GM18867 (cell line): ENCODE results near the gene GFY.

Experiments used
- ATAC-seq: cut with Tn5 transposase; IDR thresholded peaks from one replicate; pipeline ENCODE4 v1.9.1; 2021; ENCODE audit warnings: mild to moderate bottlenecking, moderate library complexity; ENCODE audit not compliant: unreplicated experiment

GFY gene

DNA sequence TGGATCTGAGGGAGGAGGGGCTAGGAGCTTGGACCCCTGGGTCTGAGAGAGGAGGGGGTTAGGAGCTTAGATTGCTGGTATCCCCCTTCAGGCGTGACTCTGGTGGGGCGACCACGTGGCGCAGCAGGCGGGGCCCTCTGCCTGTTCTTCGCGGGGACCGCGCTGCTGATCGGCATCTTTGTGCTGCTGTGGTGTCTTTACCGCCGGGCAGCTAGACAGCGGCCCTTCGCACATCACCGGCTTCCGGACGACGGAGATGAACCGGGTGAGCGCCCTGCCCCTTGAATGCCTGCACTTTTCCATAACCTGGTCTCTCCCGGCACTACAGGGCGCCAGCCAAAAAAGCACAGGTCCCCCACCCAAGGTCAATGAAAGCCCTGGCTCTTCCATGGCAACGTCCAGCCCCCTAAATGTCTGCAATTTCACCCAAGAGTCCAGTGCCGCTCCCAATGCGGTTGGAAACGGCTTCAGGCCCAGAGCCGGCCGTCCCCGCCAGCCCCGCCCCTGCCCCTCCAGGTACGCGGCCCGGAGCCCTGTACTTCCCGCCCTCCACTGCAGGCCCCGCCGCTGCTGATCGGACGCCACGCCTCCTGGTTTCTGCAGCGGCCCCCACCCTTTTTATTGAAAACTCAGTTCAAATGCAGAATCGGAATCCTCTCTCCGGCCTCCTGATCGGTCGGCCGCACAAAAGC, 2.8 kb downstream of the GFY start:
- ATAC-seq: no peak

DNA sequence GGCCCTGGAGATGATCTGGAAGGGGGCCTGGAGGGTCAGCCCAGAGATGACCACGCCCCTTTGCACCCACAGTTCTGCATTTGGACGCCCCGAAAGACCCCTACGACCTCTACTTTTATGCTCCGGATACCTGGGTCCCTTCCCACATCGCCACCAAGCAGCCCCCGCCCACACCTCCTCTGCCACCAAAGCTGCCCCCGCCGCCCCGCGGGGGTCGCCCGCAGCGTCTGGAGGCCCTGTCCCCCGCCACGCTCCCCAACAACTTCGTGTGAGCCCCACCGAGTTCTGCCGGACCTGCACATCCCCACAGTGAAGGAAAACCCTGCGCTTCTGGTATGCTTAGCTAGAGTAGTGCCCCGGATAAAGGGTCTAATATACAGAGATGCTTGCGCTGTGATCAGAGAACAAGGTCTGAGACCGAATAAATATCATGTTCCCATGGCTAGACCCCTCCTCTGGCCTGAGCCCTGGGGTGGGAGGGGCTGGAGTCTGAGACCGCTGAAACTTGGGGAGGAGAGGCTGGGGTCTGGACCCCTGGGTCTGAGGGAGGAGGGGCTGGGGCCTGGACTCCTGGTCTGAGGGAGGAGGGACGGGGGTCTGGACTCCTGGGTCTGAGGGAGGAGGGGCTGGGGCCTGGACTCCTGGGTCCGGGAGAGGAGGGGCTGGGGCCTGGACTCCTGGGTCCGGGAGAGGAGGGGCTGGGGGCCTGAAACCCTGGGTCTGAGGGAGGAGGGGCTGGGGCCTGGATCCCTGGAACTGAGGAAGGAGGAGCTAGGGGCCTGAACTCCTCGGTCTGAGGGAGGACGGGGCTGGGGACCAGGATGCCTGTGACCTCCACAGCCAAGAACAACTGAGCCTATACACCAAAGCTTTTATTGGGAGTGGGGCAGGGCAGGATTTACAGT, 3.6 kb downstream of the GFY start:
- no peak for ATAC-seq

- ATAC-seq: no peak
These were observed 5.0 kb downstream of the GFY start for GRCh38 chr19:49430172-49430677.

DNA sequence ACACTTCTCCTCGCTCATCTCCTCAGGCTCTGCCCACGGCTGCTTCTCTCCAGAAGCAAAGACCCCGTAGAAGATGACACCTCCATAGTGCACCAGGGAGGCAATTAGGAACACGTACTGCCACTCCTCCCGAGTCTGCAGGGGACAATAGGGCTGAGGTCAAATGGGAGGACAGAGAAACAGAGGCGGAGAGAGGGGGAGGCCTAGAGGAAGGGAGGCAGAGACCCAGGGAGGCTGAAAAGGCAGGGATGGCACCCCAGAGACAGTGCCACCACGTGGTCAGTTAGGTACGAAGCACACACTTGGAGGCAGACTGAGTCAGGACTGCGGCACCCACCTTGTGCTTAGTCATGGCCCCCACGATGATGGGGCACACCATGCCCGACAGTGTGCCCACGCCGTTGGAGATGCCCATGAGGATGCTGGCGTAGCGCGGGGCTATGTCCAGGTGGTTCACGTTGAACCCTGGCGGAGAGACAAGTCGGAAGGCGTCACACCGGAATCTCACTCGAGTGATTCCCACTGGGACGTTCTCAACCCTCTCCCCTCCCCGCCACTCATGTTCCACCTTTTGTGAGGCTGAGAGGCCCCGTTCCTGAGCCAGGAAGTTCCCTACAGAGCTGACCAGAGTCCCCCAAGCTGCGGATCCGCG, 5.6 kb downstream of the GFY start:
- no peak for ATAC-seq

GRCh38 chr19:49431330-49431749, 6.2 kb downstream of the GFY start:
- ATAC-seq: no peak

DNA sequence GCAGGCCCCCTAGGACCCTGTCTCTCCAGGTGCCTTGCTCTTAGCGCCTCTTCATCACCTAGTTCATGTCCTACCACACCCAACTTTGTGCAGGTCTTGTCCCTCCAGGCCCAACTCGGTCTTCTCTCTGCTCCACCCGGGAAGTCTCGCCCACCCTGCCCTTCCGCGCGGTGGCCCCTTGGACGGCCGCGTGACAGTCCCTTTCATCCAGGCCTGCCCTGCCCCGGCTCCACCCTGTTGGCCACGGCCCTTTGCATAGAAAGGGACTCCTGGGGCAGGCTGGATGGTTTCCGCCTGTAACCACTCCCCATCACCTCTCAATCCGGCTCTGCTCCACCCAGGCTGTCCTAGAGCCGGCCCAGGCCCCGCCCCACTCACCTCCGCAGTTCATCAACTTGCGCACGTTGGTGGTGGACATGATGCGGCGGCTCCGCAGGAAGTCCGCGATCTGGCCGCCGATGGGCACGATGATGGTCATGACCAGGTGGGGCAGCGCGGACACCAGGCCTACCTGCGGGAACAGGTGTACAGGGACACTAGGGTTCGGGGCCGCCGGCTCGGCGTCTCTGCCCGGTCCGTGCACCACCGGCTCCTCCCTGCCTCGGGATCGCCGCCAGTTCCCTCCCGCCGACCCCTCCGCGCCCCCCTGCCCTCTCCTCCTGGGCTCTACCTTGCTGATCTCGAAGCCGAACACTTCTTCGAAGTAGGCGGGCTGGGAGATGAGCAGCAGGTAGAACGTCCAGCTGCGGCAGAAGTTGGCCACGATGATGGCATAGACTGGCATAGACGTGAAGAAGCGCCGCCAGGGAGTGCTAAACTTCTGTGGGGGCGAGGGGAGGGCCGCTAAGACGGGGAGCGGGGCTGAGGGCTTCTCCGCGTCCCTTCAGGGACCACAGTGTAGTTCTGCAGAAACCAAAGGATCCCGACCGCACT, 7.2 kb downstream of the GFY start:
- no peak for ATAC-seq

DNA sequence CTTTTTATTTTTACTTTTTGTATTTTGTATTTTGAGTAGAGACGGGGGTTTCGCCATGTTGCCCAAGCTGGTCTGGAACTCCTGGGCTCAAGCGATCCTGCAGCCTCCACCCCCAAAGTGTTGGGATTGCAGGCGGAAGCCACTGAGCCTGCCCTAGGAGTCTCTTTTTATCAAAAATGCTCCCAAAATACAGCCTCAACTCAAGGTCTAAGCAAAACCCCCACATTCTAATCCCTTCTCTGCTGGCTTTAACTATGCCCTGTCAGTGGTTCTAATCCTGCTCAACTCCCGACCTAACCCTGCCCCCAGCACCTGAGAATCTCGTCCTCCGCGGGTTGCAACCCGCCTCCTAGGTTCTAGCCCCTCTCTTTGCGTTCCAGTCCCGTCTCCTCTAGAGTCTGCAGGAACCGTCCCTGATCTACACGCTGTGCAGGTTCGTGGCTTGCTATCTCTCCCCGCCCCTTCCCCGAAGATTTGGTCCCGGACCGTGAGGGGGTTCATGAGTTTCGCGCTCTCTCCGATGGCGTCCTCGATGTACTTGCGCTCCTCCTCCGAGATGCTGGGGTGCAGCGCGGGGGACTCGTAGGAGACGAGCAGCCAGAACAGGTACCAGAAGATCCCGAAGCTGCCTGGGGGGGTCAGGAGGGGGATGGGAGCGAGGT, 8.2 kb downstream of the GFY start:
- ATAC-seq: no peak

DNA sequence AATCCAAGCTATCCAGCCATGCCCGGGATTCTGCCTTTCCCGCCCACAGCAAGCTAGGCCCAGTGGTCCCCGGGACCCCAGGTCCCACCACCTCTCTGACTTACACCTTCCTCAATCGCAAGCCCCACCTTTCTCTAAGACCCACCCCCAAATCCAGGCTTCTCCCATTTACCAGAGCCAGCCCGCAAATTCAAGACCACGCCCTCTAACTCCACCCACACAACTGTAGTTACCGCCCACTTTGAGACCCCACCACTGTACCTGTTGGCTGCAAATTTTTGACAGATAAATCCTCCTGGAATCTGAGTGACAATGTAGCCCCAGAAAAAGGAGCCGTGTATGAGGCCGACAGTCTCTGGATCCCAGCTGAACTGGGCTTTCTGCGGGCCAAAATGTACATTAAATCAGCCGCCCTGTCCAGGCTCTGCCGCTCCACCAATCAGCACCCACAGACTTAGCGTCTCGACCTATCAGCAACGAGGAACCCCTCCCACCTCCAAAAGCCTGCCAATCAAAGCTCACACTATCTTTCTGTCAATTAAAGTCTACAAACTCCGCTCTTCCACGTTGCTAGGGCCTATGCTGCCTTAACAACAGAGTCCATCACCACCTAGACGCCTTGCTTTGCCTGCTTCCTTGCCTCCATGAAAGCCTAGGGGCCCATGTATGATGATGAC, 9.9 kb downstream of the GFY start:
- no peak for ATAC-seq

DNA sequence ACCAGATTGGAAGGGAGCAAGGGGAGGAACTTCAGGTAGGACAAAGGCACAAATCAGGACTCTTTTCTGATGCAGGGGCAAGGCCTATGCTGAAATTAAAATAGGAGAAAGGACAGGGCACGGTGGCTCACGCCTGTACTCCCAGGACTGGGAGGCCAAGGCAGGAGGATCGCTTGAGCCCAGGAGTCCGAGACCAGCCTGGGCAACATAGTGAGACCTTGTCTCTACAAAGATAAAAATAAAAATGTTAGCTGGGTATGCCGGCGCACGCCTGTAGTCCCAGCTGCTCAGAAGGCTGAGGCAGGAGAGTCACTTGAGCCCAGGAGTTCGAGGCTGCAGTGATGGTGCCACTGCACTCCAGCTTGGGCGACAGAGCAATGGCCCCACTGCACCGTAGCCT, 10.5 kb downstream of the GFY start:
- no peak for ATAC-seq

- no peak for ATAC-seq
These were observed 11.3 kb downstream of the GFY start for GRCh38 chr19:49436381-49437017.

DNA sequence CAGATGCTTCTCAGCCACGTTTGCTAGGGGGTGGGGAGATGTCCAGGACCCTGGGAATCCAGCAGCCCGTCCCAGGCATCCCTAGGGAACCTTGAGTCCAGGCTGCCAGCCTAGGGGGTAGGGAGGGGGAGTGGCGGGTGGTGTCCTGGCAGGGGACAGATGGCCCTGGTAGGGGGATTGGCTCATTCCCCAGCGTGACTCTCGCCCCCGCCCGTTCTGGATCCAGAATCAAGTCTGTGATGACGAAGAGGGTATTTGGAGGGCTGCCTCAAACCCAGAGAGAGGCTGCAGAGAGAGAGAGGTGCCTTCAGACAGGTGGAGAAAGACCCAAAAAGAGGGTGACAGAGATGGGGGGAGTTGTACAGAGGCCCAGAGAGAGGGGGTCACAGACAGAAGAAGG, 12.0 kb downstream of the GFY start:
- ATAC-seq: no peak

- no peak for ATAC-seq
These were observed 13.1 kb downstream of the GFY start for GRCh38 chr19:49438261-49438660.

DNA sequence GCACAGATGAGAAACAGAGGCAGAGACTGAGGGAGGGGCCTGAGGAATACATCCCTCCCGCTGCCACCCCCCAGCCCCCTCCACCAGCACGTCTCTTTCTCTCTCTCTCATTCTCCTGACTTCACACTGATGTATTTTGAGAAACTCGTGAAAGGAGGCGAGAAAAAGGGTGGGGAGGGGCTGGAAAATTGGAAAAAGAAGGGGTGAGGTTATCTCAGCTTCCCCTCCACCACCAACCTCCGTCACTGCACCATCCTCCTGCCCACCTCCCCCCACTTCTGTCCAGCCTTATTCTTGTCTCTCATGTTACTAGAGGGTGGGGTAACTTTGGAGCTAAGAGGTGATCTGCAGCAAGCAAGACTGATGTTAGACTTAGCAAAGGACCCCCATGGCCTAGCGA, 14.6 kb downstream of the GFY start:
- no peak for ATAC-seq

DNA sequence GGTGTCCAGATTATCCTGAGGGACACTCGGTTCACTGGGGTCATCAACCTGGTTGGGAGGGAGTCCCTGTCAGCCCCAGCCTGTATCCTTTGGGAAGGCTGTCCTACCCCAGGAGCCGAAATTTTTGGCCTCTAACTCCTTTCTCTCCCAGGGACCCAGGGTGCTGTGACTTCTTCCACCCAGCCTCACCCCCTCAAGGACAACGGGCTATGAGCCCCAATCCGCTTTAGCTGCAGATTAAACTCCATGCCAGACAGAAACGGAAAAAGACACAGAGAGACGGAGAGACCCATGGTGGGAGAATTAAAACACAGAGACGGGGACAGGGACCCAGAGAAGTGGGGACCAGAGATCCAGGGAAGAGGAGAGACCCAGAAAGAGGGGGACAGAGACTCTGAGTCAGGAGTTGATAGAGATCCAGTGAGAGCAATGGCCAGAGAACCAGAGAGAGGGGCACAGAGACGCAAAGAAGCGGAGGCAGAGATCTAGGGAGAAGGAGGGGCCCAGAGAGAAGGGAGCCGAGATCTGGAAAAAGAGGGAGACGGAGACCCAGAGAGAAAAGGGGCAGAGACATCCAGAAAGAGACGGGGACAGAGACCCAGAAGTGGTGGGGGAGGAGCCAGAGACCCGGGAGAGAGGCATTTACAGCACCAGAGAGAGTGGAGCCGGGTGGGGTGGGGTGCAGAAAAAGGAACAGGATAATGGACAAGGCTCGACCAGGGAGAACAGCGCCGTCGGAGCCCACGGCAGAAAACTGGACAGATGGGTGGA, 15.4 kb downstream of the GFY start:
- no peak for ATAC-seq

GRCh38 chr19:49441210-49441959, 16.2 kb downstream of the GFY start, which contains the start of gene SLC17A7:
SLC17A7 (minus strand) TSS chr19:49441527; CDS start chr19:49441379, 148 bp downstream.
- no peak for ATAC-seq

- no peak for ATAC-seq
These were observed 16.8 kb downstream of the GFY start for GRCh38 chr19:49441960-49442350.

DNA sequence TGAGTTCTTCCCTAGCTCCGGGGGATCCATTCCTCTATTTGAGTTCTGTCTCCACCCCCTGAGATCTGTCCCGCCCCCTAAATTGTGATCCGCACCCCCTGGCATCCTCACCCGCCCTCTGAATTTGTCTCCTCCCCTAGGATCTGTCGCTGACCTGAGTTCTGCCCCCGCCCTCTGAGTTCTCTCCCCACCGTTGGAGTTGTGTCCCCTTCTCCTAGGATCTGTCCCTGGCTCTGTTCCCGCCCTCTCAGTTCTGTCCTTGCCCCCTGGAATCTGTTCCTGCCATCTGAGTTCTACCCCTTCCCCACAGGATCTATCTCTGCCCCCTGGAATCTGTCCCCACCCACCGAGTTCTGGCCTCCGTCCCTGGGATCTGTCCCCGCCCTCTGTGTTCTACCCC, 17.2 kb downstream of the GFY start:
- no peak for ATAC-seq
